Dermis blood vessel endothelial cell (primary cell): Measurements from ENCODE around the gene DYNC1LI2. TPM values are rescaled to one million over a fixed set of nuclear protein-coding genes. Genes with fewer than 3 reads are reported as not detected.
"Not testable (repeated sequence)": the region's sequence is repeated elsewhere in the genome, so short reads cannot be mapped to it uniquely, and the experiment has no call there.

Experiments used
- DNase-seq: peaks from one replicate; pipeline ENCODE4 v3.0.0; 2010
- total RNA-seq: library from RNA; depleted of rRNA; stranded (reverse); fragments of >200 nt; gene quantifications from 2 replicates; pipeline ENCODE4 v1.2.3, GENCODE V29; 2014

DYNC1LI2 gene
- total RNA-seq, result 112 and 219 TPM in 2 replicates

DNA sequence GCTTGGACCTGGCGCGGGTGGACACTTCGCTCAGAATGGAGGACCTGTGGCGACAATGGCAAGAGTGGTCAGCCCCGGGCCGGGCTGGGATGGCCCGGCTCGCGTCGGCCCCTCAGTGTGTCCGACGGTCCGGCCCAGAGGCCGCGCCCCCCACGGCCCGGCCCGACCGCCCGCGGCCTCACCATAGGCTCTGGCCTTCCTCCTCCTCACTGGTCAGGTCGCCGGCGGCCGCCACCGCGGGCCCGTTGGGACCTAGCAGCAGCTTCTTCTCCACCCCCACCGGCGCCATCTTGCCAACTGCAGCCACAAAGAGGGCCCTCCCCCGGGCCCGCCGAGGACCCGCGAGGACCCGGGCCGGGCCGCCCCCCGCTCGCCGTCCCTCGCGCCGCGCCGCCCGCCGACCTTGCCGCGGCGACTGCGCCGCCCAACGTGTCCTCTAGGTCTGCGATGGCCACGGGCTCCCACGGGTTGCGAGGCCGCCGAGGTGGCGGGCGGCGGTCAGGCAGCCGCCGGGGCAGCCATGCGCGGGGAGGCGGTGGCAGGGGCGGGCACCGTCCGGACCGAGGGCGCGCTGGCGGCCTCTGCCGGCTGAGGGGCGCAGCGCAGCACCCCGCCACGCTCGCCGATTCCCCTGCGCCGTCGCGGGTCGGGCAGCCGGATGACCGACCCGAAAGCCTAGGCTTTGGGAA lies at the start of gene DYNC1LI2:
DYNC1LI2 (minus strand) TSS at position 307 of the 689 bp plus-strand sequence; CDS start at position 289, 18 bp downstream.
- DNase-seq, result peak; percentile 80

DNA sequence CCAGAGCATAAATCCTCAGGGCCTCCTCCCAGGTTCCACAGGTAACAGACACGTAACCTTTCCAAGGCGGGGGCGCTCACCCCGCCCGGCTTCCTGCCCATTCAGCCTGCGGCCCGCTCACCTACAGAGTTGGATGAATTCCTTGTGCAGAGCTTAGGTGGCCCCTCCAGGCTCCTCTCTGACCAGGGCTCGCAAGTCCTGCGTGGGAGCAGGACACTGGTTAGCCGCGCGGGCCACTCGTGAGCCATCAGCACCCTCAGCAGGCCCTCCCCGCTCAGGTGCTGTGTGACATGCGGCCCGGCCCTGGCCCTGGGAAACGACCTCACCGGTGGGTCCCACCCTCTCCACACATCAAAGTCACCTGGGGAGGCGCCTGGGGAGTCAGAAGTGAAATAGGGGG lies 49.4 kb upstream of the DYNC1LI2 start:
- no peak for DNase-seq

DNA sequence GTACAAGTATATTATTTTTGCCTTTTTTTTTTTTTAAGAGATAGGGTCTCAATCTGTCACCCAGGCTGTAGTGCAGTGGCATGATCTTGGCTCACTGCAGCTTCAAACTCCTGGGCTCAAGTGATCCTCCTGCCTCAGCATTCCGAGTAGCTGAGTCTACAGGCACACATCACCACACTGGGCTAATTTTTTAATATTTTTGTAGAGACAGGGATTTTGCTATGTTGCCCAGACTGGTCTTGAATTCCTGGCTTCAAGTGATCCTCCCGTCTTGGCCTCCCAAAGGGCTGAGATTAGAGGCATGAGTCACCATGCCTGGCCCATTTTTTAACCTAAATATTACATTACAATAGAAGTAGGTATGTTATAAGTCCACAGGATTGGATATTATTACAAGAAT lies 46.8 kb upstream of the DYNC1LI2 start:
- DNase-seq, result no peak

DNA sequence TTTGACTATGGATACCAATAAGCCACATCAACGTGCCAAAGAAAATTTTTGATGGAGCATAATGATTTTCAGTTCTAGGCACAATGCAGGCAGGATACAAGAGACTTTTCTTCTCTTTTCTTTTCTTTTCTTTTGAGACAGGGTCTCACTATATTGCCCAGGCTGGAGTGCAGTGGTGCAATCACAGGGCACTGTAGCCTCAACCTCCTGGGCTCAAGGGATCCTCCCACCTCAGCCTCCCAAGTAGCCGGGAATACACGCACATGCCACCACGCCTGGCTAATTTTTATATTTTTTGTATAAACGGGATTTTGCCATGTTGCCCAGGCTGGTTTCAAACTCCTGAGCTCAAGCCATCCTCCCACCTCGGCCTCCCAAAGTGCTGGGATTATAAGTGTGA lies 42.6 kb upstream of the DYNC1LI2 start:
- not testable (repeated sequence) for DNase-seq

DNA sequence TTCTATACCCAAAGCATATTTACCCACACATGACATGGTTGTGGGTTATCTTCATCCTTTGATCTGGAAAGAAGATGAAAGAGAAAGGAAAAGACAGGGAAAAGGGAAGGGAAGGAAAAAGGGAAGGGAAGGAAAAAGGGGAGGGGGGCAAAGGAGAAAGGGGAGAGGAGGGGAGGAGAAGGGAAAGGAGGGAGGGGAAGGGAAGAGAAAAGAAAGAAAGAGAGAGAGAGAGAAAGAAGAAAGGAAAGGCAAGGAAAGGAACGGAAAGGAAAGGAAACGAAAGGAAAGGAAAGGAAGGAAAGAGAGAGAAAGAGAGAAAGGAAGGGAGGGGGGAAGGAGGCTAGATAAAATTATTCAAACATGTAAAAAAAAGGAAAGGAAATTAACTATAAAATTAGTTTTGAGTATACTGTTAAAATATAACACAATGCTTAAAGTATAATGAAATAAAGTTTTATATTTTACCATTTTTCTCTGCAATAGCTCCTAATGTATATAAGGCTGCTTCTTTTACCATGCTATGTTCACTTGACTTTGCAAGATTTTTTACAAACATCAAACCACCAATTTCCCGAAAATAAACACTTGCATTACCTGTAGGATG lies 38.8 kb upstream of the DYNC1LI2 start:
- no peak for DNase-seq

DNA sequence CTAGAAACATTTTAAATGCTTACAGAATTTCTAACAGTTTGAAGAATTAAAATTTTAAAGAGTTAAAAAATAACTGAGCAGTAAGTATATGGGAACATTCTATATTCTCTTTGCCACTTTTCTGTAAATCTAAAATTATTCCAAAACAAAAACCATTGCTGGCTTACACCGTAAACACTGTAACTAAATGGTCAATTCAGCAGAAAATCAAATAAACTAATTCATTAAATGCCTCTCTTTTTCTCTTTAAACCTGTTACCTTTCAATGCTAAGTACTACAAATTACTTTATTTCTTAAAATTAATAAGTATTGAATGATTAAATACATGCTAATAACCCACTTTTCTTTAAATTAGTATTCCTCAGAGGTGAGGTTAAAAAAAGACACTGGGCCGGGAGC lies 36.0 kb upstream of the DYNC1LI2 start:
- DNase-seq, result no peak

DNA sequence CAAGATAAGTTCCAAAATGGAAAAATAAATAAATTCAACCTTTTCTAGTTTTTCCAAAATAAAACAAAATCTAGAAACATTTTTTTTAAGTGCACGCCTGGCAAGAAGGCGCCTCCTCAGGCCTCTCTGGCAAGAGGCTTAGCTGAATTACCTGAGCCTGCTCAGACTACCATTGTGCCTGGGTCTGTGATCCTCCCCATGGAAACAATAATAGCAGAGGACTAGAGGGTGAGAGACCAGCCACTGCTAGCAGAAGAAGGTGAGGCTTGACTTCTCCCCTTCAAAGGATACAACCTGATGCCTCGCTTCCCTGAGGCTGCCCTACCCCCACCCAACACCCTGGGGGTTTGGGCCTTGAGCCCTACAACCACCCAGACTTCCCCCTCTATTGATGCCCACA lies 35.1 kb upstream of the DYNC1LI2 start:
- DNase-seq, result no peak

DNA sequence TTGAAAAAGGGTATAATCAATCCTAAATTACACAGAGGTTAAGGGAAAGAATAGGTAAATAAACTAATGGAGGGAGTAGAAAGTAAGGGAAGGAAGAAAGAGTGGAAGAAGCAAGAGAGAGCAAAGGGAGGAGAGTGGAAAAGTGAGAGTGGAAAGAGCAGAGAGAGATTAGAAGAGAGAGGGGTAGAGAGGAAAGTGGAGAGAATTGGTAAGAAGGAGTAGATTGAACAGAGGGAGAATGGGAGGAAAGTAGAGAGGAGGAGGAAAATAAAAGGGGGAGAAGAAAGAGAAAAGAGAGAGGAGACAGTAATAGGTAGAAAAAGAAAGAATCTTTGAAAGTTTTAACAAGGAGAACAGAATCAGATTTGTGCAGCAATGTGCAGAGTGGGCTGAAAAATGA lies 25.0 kb upstream of the DYNC1LI2 start:
- no peak for DNase-seq

DNA sequence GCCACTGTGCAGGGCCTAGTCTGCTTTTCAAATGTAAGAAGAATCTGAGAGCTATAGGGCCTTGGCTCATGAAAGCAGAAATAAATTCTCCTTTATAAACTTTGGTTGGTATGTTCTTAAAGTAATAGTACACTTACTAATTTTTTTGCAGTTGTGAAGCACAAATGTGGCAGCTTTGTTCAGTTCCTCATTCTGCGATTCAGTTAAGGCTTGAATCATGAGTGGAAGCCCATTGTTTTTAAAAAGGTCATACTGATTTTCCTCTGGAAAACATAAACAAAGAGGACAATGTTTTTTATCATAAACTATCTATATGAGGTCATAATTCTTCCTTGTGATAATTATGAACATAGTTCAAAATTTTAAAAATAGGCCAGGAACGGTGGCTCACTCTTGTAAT lies 23.6 kb upstream of the DYNC1LI2 start:
- peak; percentile 26 for DNase-seq

DNA sequence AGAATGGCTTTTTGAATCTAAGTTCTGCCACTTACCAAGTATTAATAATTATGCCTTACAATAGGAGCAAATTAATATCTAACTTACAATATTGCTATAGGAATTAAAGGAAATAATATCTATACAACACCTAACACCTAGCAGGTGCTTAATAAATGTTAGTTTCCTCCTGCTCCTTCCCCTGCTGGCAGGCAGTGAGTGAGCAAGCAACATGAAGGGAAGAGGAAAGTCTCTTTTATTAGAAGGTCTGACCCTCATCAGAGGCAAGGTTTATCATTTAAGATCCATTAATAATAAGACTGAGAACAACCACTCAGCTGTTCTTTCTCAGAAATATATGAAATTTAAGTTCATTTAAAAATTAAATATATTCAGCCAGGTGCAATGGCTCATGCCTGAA lies 6.7 kb upstream of the DYNC1LI2 start:
- no peak for DNase-seq

DNA sequence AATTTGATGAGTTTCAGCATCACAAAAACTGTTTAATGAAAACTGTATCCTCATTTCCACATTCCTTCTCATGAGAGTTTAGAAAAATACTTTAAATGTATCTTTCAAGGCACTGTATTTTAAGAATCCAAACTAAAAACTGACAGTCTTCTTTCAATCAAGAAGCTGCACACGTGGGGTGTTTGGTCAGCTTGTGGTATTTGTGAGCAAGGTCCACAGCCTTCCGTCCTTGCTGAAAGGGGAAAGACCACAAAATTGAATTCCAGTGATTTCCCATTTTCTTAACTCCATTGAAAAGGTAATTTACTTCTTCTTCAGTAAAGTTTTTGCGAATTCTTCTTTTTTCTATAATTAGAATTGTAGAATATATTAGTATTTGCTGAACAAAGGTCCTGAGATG lies 3.4 kb upstream of the DYNC1LI2 start:
- no peak for DNase-seq

DNA sequence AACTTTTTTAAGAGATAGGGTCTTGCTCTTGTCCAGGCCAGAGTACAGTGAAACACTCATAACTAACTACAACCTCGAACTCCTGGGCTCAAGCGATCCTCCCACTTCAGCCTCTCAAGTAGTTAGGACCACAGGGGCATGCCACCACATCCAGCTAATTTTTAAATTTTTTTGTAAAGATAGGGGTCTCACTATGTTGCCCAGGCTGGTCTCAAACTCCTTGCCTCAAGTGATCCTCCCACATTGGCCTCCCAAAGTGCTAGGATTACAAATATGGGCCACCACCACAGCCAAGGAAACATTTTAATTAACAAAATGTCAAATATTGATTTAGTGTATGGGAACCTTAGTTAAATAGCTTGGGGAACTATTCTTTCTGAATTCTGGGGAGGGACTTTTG lies 2.8 kb upstream of the DYNC1LI2 start:
- no peak for DNase-seq

DNA sequence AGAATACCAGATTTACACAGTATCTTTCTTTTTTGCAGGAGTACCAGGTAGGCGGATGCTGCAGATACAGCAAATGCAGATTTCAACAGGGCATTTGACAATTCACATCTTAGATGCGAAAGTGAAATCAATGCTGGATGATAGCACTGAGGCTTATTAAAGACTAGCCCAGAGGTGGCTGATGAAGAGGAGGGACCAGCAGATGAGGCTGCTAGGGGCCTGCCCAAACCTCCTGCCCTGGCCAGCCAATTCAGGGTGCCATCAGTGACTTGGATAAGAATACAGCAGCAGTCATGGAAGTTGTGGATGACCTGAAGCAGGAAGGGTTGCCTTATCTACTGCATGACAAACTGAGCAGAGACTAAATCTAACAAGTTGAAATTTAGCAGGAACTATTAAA lies 1.5 kb upstream of the DYNC1LI2 start:
- DNase-seq, result no peak

DNA sequence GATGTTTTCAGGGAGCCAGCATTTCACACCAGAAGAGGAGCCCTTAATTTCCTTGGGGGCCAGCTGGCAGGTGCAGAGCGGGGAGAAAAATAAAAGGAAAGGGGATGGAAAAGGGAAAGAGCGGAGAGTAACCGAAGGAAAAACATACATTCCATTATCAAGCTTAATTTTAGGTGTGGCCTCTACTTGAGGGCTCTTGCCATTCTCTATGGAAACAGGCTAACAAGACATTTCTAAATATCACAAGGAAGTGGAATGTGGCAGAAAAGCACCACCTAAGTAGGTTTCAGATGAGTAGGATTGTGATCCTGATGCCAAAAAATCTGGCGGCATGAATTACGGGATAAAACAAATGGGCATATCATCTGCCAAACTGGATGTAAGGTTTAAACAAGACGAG lies 970 bp upstream of the DYNC1LI2 start:
- no peak for DNase-seq

DNA sequence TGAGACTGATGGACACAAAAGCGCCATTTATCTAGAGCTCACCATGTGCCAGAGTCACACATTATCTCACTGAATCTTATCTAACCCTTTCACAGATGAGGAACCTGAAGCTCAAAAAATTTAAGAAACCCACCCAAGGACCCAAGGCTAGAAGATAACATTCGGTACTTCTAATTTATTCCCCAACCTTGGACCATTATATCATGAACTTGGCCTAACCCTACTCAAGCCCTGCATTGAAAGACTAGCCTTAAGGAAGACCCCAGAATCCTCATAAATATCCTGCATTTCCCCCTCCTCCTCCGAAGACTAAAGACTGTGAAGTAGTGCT lies 548 bp upstream of the DYNC1LI2 start:
- DNase-seq, result no peak

DNA sequence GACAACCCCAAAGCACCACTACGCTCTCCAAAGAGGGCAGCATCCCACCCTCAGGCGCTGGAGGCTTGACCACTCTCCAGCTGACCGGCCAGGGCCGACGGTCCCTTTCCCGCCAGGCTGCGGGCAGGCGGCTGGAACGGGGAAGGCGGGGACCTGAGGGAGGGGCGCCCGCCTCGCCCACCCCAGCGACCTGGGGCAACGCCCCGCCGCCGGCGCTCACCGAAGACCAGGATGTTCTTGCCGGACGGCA lies 431 bp downstream of the DYNC1LI2 start:
- DNase-seq, result peak; percentile 41

DNA sequence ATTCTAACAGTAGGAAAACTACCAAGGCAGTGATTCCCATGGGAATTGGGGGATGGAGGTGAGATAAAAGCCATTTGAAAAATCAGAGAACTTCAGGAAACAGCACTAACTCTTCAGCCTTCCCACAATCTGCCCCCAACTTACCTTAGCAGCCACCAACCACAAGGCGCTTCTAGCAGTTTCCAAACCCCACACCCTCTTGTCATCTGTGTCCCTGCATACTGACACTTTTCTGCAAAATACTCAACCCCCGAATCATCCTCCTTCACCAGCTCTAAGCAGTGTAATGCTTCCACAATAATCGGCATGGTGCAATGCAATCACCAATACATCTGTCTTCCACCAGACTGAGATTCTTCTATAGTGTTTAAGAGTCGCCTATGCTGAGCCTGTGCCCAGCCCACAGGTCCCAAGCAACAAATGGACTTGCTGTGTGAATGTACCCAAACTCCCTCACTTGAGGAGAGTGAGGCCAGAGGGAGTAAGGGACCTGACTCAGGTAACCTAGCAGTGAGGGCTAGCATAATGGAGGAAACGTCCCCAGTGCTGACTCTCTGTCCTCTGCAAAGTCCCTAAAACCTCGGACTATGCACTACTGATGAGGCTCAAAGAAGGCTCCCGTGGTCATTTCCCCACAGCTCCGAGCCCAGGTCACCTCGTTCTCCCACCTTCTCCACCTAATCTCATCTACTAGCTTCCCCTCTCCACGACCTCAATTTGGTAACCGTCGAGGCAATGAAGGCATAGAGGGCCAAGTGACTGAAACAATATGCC lies 943 bp downstream of the DYNC1LI2 start:
- DNase-seq, result peak; percentile 22

DNA sequence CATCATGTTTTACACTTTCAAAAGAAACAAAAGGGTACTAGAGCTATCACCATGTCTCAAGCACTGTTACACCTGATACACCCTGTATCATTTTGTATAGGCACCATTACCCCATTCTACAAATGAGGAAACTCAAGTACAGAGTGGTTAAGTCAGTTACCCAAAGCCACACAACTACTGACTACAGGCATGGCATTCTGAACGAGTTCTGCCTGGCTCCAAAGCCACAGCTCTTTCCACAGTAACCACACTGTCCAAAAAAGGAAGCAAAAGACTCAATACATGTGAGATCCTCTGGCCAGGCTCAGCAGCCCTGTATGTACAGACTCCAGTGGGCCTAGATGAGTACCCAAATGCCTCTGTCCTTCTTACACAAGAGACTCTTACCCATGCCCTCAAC lies 4.7 kb downstream of the DYNC1LI2 start:
- DNase-seq, result no peak

DNA sequence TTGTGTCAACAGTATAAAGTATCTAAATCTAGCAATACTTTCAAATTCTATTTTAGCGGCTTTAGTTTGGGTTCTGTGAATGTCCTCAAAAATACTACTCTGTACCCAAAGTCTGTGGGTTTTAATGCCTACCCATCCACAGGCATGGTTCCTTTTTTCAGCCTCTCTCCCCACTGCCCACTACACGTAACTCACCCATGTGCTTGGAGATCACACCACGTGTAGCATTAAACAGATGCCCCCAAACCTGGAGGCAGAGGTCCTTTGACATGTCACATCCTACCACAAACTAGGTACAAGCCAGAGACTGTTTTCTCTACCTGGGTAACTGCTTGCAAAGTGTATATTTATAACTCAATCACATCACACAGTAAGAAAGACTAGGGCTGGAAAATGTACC lies 5.4 kb downstream of the DYNC1LI2 start:
- no peak for DNase-seq

DNA sequence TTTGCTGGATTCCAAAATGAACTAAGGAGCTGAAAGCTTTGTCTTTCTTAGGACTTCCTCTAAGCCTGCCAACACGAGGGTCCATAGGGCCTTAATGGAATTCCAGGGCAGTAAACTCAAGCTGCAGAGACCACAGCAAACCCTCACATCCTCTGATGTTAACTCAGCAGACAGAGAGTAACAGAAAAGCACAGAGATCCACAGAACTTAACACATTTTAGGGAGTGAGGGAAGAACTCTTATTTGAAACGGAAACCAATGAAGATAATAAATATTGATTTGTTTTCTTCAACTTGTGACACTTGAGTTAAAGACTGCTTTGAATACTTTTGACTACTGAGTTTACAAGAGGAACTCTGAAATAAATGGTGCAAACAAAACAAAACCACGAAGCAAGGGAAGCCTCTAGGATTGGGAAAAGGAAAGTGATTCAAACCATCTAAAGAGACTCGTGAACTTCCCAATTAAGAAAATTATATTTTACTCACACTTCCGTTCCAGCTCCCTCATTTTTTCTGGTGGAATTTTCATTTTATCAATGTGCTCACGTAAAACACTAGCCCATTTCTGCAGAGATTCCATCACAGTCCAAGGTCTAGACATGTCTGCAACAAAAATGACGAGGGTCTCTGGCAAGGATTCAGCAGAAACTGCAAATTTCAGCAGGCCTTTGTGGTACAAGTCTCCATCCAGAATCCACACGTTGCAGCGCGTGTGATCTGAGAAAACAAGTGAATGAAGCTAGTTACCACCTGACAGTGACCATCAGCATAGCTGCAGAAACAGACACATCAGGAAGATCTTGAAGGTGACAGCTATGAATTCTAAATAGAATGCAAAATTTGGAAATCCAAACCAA lies 9.2 kb downstream of the DYNC1LI2 start:
- peak; percentile 68 for DNase-seq

DNA sequence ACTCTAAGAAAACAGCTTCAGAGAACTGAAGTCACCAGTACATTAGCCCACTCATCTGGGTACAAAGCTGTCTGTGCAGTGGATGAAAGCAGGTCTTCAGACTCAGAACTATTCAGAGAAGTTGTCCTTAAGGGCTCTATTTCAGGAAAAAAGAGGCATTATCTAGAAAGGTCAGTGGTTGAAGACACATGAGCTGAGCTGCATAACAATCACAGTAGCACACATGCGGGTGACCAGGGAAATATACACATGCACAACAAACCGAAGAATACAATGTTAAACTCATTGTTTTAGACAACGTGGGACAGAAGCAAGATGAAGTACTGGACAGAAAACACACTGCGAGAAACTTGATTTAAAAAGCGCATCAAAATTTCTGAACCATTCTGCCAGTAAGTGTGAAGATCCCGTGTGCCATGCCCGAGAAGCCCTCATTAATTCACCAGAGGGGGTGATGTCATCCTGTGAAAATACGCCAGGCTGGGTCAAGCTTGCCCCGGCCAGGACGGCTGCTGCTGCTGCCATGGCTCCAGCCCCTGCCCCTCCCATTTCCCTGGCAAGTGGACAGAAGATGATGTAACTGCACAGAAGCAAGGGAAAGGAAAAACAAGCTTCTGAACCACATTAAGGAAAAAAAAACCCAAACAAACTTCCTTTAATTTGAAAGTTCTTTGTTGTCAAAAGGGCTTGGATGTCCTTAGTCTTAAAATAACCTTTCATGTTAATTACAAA lies 10.1 kb downstream of the DYNC1LI2 start:
- peak; percentile 96 for DNase-seq

DNA sequence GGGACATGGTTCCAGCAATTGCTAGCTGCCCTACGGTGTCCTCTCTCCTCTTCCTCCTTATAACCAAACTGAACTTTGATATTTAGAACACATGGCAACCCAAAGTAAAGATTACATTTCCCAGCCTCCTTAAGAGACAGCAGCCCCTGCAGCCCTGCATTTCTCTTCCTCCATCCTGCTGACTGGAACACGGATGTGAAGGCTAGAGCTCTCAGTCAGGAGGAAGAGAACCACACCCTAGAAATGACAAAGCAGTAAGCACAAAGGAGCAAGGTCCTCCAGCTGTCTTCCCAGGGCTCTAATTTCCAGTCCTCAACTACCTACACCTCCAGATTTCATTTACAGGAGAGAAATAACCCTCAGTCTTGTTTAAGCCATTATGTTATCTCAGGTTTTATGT lies 10.9 kb downstream of the DYNC1LI2 start:
- DNase-seq, result peak; percentile 49

DNA sequence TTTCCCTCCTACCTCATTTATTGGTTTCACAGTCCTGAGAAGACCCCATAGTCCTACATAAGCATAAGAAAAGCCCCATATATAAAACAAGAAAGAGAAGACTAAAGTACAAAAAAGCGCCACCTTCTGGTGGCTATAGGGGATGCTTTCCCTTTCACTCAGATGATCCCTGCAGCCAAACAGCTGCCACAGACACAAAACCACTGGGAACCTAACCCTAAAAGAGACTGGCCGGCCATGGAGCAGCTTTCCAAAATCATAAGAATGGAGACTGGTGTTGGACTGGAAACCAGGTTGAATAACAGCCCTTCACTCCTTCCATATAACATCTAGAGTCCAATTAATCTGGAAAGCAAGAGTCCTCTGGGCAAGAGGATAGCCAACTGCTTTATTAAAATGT lies 11.4 kb downstream of the DYNC1LI2 start:
- peak; percentile 68 for DNase-seq
